ENCODE data around the gene DPYD.

- TF ChIP-seq CTCF (conservative IDR thresholded peaks at IDR 0.05; ENCODE audit: low read length) (no peak), EZH2phosphoT487 (IDR thresholded peaks at IDR 0.05; ENCODE audit: borderline replicate concordance) (no peak)
Measured at GRCh38 chr1:97046765-97047420, 873.9 kb downstream of the DPYD start.

All from Loucy (cell line).